Muscle layer of colon (tissue), 2 donors: ENCODE data around the gene PHF21B.

Source experiments
- H3K27ac ChIP-seq: one replicate; pipeline ENCODE4 v1.7.0; 2013; ENCODE audit warnings: low read depth, mild to moderate bottlenecking, low read length, moderate library complexity
- H3K27me3 ChIP-seq, 2 donors: one replicate each; pipeline ENCODE4 v1.7.0; 2013; ENCODE audit warnings: low read length in 2 of 2, mild to moderate bottlenecking in 2 of 2; ENCODE audit not compliant: insufficient read depth in 2 of 2, control insufficient read depth in 1 of 2
- H3K36me3 ChIP-seq: one replicate; pipeline ENCODE4 v1.7.0; 2013; ENCODE audit warnings: mild to moderate bottlenecking, low read length; ENCODE audit not compliant: insufficient read depth
- H3K4me1 ChIP-seq: one replicate; pipeline ENCODE4 v1.7.0; 2013; ENCODE audit warnings: mild to moderate bottlenecking, low read length; ENCODE audit not compliant: insufficient read depth
- H3K4me3 ChIP-seq, 2 donors: one replicate each; pipeline ENCODE4 v1.7.0; 2013; ENCODE audit warnings: low read length in 2 of 2, low read depth in 1 of 2, mild to moderate bottlenecking in 1 of 2, moderate library complexity in 1 of 2
- H3K9ac ChIP-seq: one replicate; pipeline ENCODE4 v1.7.0; 2013; ENCODE audit warnings: low read length
- H3K9me3 ChIP-seq: one replicate; pipeline ENCODE4 v1.7.0; 2013; ENCODE audit warnings: mild to moderate bottlenecking, low read length
- donor health status: abdominal sarcoma.
- donor health status: Adenocarcinoma of cecum.

The PHF21B gene

DNA sequence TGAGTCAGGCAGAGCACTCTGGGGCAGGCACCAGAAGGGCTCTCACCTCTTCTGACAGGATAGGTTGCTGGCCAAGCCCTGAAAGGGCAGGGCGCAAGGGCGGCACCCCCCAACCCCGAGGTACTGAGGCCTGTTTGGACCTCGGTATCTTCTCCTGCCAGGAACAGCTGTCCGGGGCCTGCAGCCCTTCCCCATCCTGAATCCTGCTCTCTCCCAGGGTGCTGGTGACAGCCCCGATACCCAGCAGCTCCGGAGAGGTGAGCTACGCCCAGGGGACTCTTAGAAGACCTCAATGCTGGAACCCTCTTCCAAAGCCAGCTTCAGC, 79.1 kb downstream of the PHF21B start:
- H3K4me3 ChIP-seq: no peak overlapping the region
- no peaks in the 10 kb centered on the region for H3K36me3 ChIP-seq
- no peak overlapping the region for H3K9ac ChIP-seq
- H3K27me3 ChIP-seq: no peaks in the 10 kb centered on the region
- H3K27ac ChIP-seq: no peak overlapping the region
- no peaks in the 10 kb centered on the region for H3K9me3 ChIP-seq
- H3K4me1 ChIP-seq: no peaks in the 10 kb centered on the region

DNA sequence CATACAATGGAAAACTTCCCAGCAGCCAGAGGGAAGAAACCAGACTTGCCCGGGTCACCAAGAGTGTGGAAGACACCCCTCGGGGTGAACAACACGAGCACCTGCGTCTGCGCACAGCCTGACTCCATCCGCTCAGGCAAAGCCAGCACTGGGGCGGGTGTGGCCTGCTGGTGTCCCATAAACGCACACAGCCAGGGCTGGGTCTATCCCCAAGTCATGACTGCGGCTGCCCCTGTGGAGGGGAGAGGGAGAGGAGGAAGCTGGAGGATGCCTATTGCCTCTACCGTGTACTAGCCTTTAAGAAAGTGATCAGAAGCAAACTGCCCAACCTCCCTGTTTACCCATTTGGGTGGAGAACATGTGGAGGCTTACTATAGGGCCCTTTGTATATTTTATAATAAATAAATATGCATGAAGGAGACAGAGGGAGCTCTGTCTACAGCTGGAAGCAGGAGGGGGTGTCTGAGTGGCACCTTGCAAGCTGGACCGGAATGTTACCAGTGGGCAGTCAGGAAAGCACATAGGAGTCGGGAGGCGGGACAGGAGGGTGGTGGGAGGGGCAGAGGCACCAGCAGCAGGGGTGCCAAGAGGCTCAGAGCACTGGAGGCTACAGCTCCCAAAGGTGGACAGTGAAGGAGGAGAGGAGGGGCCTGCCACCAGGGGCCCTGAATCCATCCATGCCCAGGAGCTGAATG, 79.6 kb downstream of the PHF21B start:
- H3K9me3 ChIP-seq: no peaks in the 10 kb centered on the region
- no peak overlapping the region for H3K4me3 ChIP-seq
- H3K4me1 ChIP-seq: no peaks in the 10 kb centered on the region
- no peak overlapping the region for H3K27ac ChIP-seq
- H3K9ac ChIP-seq: no peak overlapping the region
- no peaks in the 10 kb centered on the region for H3K36me3 ChIP-seq
- no peaks in the 10 kb centered on the region for H3K27me3 ChIP-seq

DNA sequence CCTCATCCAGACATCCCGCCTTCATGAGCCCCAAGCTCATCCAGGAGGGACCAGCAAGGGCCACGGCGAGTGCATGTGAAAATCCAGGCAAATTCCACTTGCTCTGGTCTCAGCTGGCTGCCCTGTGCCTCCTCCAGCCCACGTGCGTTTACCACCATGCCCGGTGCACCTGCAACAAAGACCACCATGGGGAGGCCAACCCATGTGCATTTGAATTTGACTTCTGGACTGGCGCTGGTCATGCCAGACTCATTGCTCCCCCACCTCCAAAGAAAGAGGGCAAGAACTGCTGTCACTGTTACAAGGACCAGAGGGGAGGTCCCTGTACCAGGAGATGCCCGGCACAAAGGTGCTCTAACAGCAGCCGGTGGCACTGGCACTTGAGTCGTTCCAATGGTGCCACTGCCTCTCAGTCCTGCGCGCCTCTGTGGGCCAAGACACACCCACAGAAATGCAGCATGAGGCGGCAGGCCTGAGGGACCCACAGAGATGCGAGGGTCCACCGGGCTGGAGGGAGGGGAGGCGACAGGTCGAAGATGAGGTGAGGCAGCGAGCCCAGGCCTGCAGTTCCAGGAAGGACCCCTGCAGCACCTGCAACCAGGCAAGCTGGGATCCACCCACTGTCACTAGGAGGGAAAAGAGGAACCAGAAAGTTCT, 80.3 kb downstream of the PHF21B start:
- Histone ChIP-seq H3K9me3 (no peaks in the 10 kb centered on the region), H3K36me3 (no peaks in the 10 kb centered on the region), H3K4me3 (no peak overlapping the region), H3K4me1 (no peaks in the 10 kb centered on the region), H3K9ac (no peak overlapping the region), H3K27ac (no peak overlapping the region), H3K27me3 (no peaks in the 10 kb centered on the region)

DNA sequence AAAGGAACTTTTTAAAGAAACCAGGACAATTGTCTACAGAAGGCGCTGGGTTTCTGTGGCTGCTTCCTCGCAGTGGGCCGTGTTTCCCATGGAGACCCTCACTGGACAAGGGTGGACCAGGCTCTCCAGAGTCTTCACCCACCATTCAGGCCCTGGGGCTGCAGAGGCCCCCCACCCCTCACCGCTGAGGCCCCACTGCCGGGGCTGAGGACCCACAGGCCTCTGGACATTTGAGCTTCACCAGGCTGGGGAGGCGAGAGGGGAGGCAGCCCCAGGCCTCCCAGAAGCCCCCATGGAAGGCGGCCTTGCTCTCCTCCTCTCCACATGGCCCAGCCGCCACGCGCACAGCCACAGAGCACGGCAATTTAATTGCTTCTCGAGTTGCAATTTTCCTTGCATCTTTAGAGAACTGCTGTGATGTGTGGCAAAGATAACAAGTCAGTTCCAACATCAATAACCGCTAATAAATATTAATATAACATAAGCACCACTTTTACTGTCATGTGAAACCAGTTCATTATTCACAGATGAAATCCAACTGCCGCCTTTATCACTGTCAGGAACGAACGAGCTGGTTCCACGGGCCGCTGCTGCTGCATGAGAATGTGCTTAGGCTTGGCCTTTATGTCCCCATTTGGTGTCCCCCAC, 81.0 kb downstream of the PHF21B start:
- H3K9ac ChIP-seq: no peak overlapping the region
- H3K36me3 ChIP-seq: no peaks in the 10 kb centered on the region
- H3K4me1 ChIP-seq: no peaks in the 10 kb centered on the region
- no peaks in the 10 kb centered on the region for H3K9me3 ChIP-seq
- no peak overlapping the region for H3K27ac ChIP-seq
- no peak overlapping the region for H3K4me3 ChIP-seq
- no peaks in the 10 kb centered on the region for H3K27me3 ChIP-seq

DNA sequence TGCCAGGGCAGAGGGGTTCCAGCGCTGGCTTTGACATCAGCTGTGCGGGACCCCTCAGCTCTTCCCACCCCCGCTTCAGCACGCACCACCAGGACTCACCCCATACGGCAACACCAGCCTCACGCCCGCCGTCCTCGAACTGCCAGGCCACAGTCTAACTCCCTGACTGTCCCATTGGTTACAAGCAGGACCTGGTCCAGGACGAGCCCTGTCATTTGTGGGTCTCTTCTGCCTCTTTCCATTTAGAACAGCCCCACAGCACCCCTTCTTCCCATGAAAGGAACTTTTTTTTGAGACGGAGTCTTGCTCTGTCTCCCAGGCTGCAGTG, 81.7 kb downstream of the PHF21B start:
- Histone ChIP-seq H3K27ac (no peak overlapping the region), H3K4me3 (no peak overlapping the region), H3K27me3 (no peaks in the 10 kb centered on the region), H3K9me3 (no peaks in the 10 kb centered on the region), H3K9ac (no peak overlapping the region), H3K4me1 (no peaks in the 10 kb centered on the region), H3K36me3 (no peaks in the 10 kb centered on the region)

DNA sequence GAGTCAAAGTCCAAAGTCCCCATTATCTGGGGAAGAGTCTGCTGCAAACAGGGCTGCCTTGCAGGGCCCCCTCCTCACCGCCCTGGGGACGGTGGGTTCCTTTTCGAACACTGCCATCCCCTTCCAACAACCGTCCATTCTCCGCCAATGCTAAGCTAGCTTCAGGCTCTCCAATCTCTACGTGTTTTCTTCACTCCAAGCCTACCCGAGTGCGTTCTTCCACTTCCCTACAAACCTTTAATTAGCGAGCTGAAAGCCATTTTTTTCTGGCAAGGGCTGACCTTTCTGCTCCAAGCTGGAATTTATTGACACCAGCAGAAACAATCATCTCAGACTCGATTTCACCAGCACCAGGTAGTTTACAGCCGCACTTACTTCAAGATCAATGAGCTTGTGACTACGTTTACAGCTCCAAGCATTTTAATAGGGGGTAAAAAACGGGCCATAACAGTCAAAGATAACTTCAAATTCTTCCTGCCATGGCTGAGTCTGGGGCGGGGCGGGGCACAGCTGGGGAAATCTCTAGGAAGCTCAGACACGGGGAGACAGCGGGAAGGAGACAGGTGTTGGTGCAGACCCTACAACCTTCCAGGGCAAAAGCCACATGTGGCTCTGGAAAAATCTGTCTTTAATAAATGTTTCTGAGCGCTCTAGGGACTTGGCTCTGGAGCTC, 82.2 kb downstream of the PHF21B start:
- Histone ChIP-seq H3K9me3 (no peaks in the 10 kb centered on the region), H3K27me3 (no peaks in the 10 kb centered on the region), H3K27ac (no peak overlapping the region), H3K9ac (no peak overlapping the region), H3K36me3 (no peaks in the 10 kb centered on the region), H3K4me3 (no peak overlapping the region), H3K4me1 (no peaks in the 10 kb centered on the region)

DNA sequence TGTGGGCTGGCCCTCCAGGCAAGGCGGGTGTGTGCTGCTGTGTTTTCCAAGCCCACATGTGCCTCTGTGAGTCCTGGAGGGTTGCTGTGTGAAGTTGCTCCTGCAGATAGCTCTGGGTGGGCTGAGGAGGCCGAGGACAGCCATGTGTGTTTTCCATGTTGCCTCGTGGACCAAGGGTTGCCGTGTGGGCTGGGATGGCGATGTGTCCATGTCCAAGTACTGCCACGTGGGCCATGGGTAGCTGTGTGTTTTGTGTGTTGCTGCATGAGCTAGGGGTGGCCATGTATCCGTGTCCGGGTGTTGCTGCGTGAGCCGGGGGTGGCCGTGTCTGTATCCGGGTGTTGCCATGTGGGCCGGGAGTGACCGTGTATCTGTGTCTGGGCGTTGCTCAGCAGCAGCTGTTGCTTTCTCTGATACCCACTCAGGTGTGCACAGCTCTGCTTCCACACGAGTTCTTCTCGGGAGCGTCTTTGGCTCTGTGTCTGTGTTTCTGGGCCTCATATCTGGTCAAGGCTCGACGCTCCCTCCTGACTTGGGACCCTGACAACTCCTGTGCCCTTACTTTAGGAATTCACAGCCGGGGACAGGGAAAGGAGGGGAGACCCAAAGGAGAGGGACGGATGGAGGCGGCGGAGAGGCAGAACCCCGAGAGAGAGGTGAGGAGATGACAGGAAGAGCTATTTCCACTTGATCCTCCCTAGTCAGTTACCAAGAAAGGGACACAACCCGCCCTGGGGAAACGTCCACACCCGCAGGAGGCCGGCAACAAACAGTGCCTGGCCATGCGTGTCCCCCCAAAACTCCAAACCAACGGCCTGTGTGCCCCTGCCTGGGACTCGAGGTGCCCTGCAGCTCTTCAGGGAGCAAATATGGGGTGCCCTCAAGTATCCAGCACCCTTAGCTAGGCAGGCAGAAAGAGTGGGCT, 83.1 kb downstream of the PHF21B start:
- Histone ChIP-seq H3K27me3 (no peaks in the 10 kb centered on the region), H3K4me3 (no peak overlapping the region), H3K4me1 (no peaks in the 10 kb centered on the region), H3K9ac (no peak overlapping the region), H3K36me3 (no peaks in the 10 kb centered on the region), H3K9me3 (no peaks in the 10 kb centered on the region), H3K27ac (no peak overlapping the region)

DNA sequence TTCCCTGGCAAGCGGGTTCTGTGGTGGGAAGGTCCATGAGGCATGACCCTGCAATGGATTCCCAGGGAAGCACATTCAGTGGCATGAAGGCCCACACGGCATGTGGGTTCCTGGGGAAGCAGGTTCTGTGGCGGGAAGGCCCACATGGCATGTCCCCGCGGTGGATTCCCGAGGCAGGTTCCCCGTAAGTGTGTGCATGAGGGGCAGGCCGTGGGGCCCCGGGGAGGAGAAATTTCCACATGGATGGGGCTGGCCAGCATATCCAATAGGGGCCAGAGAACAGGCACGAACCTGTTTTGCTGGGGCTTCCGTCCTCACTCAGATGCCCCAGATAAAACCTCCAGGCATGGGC, 83.7 kb downstream of the PHF21B start:
- no peaks in the 10 kb centered on the region for H3K36me3 ChIP-seq
- H3K9me3 ChIP-seq: no peaks in the 10 kb centered on the region
- no peak overlapping the region for H3K4me3 ChIP-seq
- H3K27me3 ChIP-seq: no peaks in the 10 kb centered on the region
- H3K9ac ChIP-seq: no peak overlapping the region
- no peak overlapping the region for H3K27ac ChIP-seq
- no peaks in the 10 kb centered on the region for H3K4me1 ChIP-seq

DNA sequence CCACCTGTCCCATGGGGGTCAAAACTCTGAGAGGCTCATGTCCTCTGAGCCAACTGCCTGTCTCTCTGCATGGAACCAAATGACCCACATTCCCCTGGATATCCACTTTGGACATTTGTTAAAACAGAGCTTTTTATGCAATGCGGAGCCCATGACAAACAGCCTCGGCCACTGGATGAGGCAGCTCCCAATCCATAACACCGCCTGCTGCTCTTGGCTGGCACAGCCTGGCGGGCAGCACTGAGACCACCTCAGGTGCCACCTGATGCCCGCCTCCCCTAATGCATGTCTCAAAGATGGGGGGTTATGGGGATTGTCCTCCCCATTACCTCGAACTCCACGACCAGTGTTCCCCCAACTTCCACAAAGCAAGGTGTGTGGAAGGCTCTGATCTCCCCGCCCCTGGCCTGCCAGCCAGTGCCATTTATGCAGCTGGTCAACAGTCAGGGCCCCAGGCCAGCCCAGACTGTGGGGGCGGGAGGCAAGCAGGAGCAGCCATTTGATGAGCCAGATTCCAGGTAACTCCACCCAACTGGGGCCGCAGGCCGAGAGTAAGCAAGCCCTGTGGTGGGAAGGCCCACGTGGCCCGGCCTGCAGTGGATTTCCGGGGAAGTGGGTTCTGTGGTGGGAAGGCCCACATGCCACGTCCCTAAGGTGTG, 84.2 kb downstream of the PHF21B start:
- Histone ChIP-seq H3K9me3 (no peaks in the 10 kb centered on the region), H3K4me1 (no peaks in the 10 kb centered on the region), H3K27ac (no peak overlapping the region), H3K27me3 (no peaks in the 10 kb centered on the region), H3K4me3 (no peak overlapping the region), H3K9ac (no peak overlapping the region), H3K36me3 (no peaks in the 10 kb centered on the region)

DNA sequence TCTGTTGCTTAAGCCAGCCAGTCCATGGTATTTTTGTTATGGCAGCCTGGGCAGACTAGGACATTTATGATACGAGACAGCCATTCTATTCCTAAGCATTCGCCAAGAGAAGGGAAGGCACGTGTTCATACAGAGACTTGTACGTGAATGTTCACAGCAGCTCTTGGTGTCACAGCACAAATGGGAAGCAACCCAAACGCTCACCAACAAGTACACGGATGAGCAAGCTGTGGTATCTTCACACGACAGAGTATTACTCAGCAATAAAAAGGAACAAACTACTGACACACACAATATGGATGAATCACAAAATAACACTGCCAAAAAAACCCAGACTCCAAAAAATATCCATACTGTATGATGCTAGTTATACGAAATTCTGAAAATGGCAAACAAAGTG, 85.1 kb downstream of the PHF21B start:
- H3K9ac ChIP-seq: no peak overlapping the region
- H3K27me3 ChIP-seq: no peaks in the 10 kb centered on the region
- no peaks in the 10 kb centered on the region for H3K4me1 ChIP-seq
- H3K27ac ChIP-seq: no peak overlapping the region
- H3K36me3 ChIP-seq: no peaks in the 10 kb centered on the region
- H3K9me3 ChIP-seq: no peaks in the 10 kb centered on the region
- no peak overlapping the region for H3K4me3 ChIP-seq

DNA sequence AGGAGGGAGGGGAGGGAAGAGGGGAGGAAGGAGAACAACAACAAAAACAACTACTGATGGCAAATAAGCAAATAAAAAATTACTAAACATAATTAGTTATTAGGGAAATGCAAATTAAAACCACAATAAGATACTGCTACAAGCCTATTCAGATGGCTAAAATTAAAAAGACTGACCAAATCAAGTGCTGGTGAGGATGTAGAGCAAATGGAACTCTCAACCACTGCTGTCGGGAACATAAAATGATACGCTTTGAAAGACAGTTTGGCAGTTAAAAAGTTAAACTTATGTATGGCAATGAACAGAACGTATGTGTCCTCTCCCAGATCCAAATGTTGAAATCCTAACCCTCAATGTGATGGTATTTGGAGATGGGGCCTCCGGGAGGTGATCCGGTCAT, 85.7 kb downstream of the PHF21B start:
- no peaks in the 10 kb centered on the region for H3K36me3 ChIP-seq
- no peaks in the 10 kb centered on the region for H3K4me1 ChIP-seq
- no peak overlapping the region for H3K4me3 ChIP-seq
- no peaks in the 10 kb centered on the region for H3K27me3 ChIP-seq
- H3K27ac ChIP-seq: no peak overlapping the region
- no peak overlapping the region for H3K9ac ChIP-seq
- no peaks in the 10 kb centered on the region for H3K9me3 ChIP-seq
